ENCODE data around the gene TTN. TPM values are rescaled to one million over a fixed set of nuclear protein-coding genes. Genes with fewer than 3 reads are reported as not detected.

TTN gene
- total RNA-seq, 3 donors from 2014 or later (not counting 1 experiment from before 2014, with no cell fraction given): 2.5 to 4.2 (median 3.7) TPM

- intact Hi-C loops (cut with micrococcal nuclease): no loop called here
- Mint-ChIP-seq H3K36me3 (no peaks in the 10 kb centered on the region), H3K4me1 (no peaks in the 10 kb centered on the region), H3K27ac (no peak overlapping the region), H3K27me3 (ENCODE audit: low read depth in 2 of 2) (no peaks in the 10 kb centered on the region), H3K9me3 (no peaks in the 10 kb centered on the region), H3K4me3 (no peak overlapping the region)
- no peak overlapping the region for H3K27ac ChIP-seq (ENCODE audit: low read length)
- H3K4me1 ChIP-seq (ENCODE audit: control insufficient read depth, insufficient read depth, low read length): no peaks in the 10 kb centered on the region
- TF ChIP-seq CTCF (IDR thresholded peaks at IDR 0.05): no peak
- H3K36me3 ChIP-seq (ENCODE audit: control insufficient read depth, insufficient read depth, low read length): no peaks in the 10 kb centered on the region
- 96% methylated on average over 2 of the region's 5 CpGs for WGBS (ENCODE audit: insufficient coverage)
- H3K27me3 ChIP-seq (ENCODE audit: control insufficient read depth, insufficient read depth, low read length): no peaks in the 10 kb centered on the region
- DNase-seq (no peak), ATAC-seq (no peak)
- H3K4me3 ChIP-seq (ENCODE audit: low read length): no peak overlapping the region
- H3K9me3 ChIP-seq (ENCODE audit: control insufficient read depth, insufficient read depth, low read length): no peaks in the 10 kb centered on the region
Measured at GRCh38 chr2:178810422-178810821, 3.2 kb upstream of the TTN start.

DNA sequence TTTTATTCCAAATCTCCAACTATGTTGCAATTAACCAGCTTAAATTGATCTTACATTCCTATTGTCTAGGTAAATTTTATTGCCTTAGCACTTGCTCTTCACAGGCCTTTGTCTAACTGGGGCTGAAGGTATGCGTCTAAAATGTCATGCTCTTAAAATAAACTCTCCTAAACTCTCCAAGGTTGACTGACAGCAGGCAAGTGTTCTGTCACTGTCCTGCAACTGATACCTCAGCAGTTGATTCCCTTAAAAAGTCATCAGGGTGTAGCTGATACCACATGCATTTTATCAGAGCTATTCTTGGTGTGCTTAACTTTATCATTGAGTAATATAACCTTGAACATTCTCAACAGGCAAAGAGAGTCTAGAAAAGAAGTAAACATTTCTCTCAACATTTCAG lies 680 bp downstream of the TTN start:
- intact Hi-C loops (cut with micrococcal nuclease): no loop called here
- Mint-ChIP-seq H3K9me3 (no peaks in the 10 kb centered on the region), H3K4me1 (no peaks in the 10 kb centered on the region), H3K27me3 (ENCODE audit: low read depth in 2 of 2) (no peaks in the 10 kb centered on the region), H3K27ac (no peak overlapping the region), H3K36me3 (no peaks in the 10 kb centered on the region), H3K4me3 (no peak overlapping the region)
- no peak for TF ChIP-seq CTCF (IDR thresholded peaks at IDR 0.05)
- Histone ChIP-seq H3K27me3 (ENCODE audit: control insufficient read depth, insufficient read depth, low read length) (no peaks in the 10 kb centered on the region), H3K4me1 (ENCODE audit: control insufficient read depth, insufficient read depth, low read length) (no peaks in the 10 kb centered on the region), H3K4me3 (ENCODE audit: low read length) (no peak overlapping the region), H3K27ac (ENCODE audit: low read length) (no peak overlapping the region), H3K36me3 (ENCODE audit: control insufficient read depth, insufficient read depth, low read length) (no peaks in the 10 kb centered on the region), H3K9me3 (ENCODE audit: control insufficient read depth, insufficient read depth, low read length) (no peaks in the 10 kb centered on the region)
- no peak for DNase-seq
- 88% methylated on average over 1 of the region's 1 CpG for WGBS (ENCODE audit: insufficient coverage)
- no peak for ATAC-seq

DNA sequence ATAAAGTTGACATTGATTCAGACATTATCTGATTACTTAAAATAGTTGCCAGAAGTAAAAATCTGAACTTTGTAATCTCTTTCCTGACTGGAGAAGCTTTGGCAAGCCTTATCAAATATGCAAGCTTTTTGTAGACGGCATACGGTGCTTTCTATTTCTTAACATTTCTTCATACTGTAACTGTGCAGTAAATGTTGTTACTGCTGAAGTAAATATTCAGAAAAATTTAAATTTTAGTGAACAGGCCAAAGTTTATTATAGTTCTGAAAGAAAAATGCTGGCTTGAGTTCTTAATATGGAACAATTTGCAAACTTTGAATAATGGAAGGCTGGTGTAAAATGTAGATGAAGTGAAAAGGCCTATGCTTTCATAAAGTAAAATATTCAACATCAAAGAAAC lies 1.8 kb downstream of the TTN start:
- WGBS (ENCODE audit: insufficient coverage): 100% methylated on average over 2 of the region's 2 CpGs
- Histone ChIP-seq H3K27me3 (ENCODE audit: control insufficient read depth, insufficient read depth, low read length) (no peaks in the 10 kb centered on the region), H3K4me3 (ENCODE audit: low read length) (no peak overlapping the region), H3K36me3 (ENCODE audit: control insufficient read depth, insufficient read depth, low read length) (no peaks in the 10 kb centered on the region), H3K4me1 (ENCODE audit: control insufficient read depth, insufficient read depth, low read length) (no peaks in the 10 kb centered on the region), H3K9me3 (ENCODE audit: control insufficient read depth, insufficient read depth, low read length) (no peaks in the 10 kb centered on the region), H3K27ac (ENCODE audit: low read length) (no peak overlapping the region)
- ATAC-seq: no peak
- Mint-ChIP-seq H3K9me3 (no peaks in the 10 kb centered on the region), H3K27me3 (ENCODE audit: low read depth in 2 of 2) (no peaks in the 10 kb centered on the region), H3K4me3 (no peak overlapping the region), H3K4me1 (no peaks in the 10 kb centered on the region), H3K36me3 (no peaks in the 10 kb centered on the region), H3K27ac (no peak overlapping the region)
- intact Hi-C loops (cut with micrococcal nuclease): no loop called here
- no peak for TF ChIP-seq CTCF (IDR thresholded peaks at IDR 0.05)
- no peak for DNase-seq

- no peak overlapping the region for H3K27ac Mint-ChIP-seq
- Histone ChIP-seq H3K4me3 (ENCODE audit: low read length) (no peak overlapping the region), H3K27ac (ENCODE audit: low read length) (no peak overlapping the region), H3K27me3 (ENCODE audit: control insufficient read depth, insufficient read depth, low read length) (no peaks in the 10 kb centered on the region), H3K36me3 (ENCODE audit: control insufficient read depth, insufficient read depth, low read length) (no peaks in the 10 kb centered on the region), H3K4me1 (ENCODE audit: control insufficient read depth, insufficient read depth, low read length) (no peaks in the 10 kb centered on the region), H3K9me3 (ENCODE audit: control insufficient read depth, insufficient read depth, low read length) (no peaks in the 10 kb centered on the region)
- no peaks in the 10 kb centered on the region for H3K4me1 Mint-ChIP-seq
- intact Hi-C loops (cut with micrococcal nuclease): no loop called here
- TF ChIP-seq CTCF (IDR thresholded peaks at IDR 0.05): peak; percentile 59
- H3K36me3 Mint-ChIP-seq: no peaks in the 10 kb centered on the region
- peak in 1 of 3 donors; percentile 53 for ATAC-seq
- DNase-seq: peak in 1 of 2 donors; percentile 3
- no peaks in the 10 kb centered on the region for H3K27me3 Mint-ChIP-seq (ENCODE audit: low read depth in 2 of 2)
- H3K4me3 Mint-ChIP-seq: no peak overlapping the region
- 92% methylated on average over 3 of the region's 3 CpGs for WGBS (ENCODE audit: insufficient coverage)
- H3K9me3 Mint-ChIP-seq: no peaks in the 10 kb centered on the region
Measured at GRCh38 chr2:178804791-178805190, 2.4 kb downstream of the TTN start.
